HepG2 (cell line): ENCODE results near the gene MAPK8. TPM values are rescaled to one million over a fixed set of nuclear protein-coding genes. Genes with fewer than 3 reads are reported as not detected.

Source experiments
- ATAC-seq: fragments of 200-7000 bp; cut with Tn5 transposase; 3 replicates; pipeline ENCODE4 v1.9.1; 2020; ENCODE audit warnings: mild to moderate bottlenecking, moderate library complexity
- BruUV-seq: library from RNA; stranded (reverse); fragments of 400-500 nt; replicated peaks from 2 replicates; lab custom pipeline; 2021; lab: Mats Ljungman, UMichigan
- CTCF ChIA-PET: fragments of 300-600 bp; formaldehyde crosslinking; extraction: SDS; loops from one replicate; lab custom pipeline; 2021; ENCODE audit warnings: low total read pairs, inconsistent platforms, low intra/inter-chr PET ratio; lab: Yijun Ruan, JAX
- POLR2A ChIA-PET: fragments of 350-600 bp; sonication (Branson Sonifier 250); formaldehyde crosslinking; loops from one replicate; lab custom pipeline; 2020; ENCODE audit warnings: antibody characterized with exemption, inconsistent platforms; lab: Yijun Ruan, JAX
- DNase-seq: peaks from one replicate; pipeline ENCODE4 v3.0.0-alpha.2; 2015; ENCODE audit warnings: low spot score
- FAIRE-seq: peaks from 3 replicates; lab custom pipeline; 2011; peaks lifted over from hg19 to GRCh38; lab: Jason Lieb, UNC
- H2AFZ ChIP-seq: one replicate; pipeline ENCODE4 v1.6.1; 2011; ENCODE audit warnings: low read length, inconsistent platforms
- H3K27ac ChIP-seq: fragments of 300-600 bp; 3 replicates; pipeline ENCODE4 v1.8.0; 2011; ENCODE audit warnings: mixed run types, mild to moderate bottlenecking, mixed read lengths, low read length, inconsistent platforms; ENCODE audit not compliant: insufficient read depth; ENCODE audit errors: extremely low read length
- H3K27me3 ChIP-seq, 2 experiments: fragments of 200-600 bp in 1 of 2; 2 replicates in 1 of 2; 3 replicates in 1 of 2; pipeline versions ENCODE4 v1.6.0 to v1.8.0; 2011; ENCODE audit warnings: low read length in 2 of 2, mild to moderate bottlenecking in 2 of 2, moderate library complexity in 2 of 2, inconsistent platforms in 1 of 2; ENCODE audit not compliant: insufficient read depth in 2 of 2, control insufficient read depth in 1 of 2
- H3K36me3 ChIP-seq, 2 experiments: fragments of 200-600 bp in 1 of 2; replicated peaks in 1 of 2; 2 replicates in 1 of 2; 3 replicates in 1 of 2; pipeline versions ENCODE4 v1.5.1 to v1.8.0; 2011; ENCODE audit warnings: low read length in 2 of 2, inconsistent platforms in 1 of 2; ENCODE audit not compliant: insufficient read depth in 2 of 2, control insufficient read depth in 1 of 2
- H3K4me1 ChIP-seq: 2 replicates; pipeline ENCODE4 v1.5.1; 2012; ENCODE audit warnings: low read length, inconsistent platforms; ENCODE audit not compliant: insufficient read depth
- H3K4me2 ChIP-seq: 2 replicates; pipeline ENCODE4 v1.6.0; 2011; ENCODE audit warnings: low read depth, low read length, inconsistent platforms
- H3K4me3 ChIP-seq, 3 experiments: fragments of 200-600 bp in 1 of 3; sonication (generic), shearing (Covaris generic) in 1 of 3; replicated peaks in 1 of 3; 2 replicates each; pipeline ENCODE4 v1.5.1; 2011 to 2016; ENCODE audit warnings: low read length in 3 of 3, inconsistent platforms in 2 of 3, low read depth in 2 of 3, mild to moderate bottlenecking in 2 of 3, control low read depth in 1 of 3, mixed read lengths in 1 of 3; ENCODE audit not compliant: insufficient read depth in 1 of 3
- H3K79me2 ChIP-seq: one replicate; pipeline ENCODE4 v1.6.1; 2011; ENCODE audit warnings: low read length, inconsistent platforms; ENCODE audit not compliant: insufficient read depth
- H3K9ac ChIP-seq: 2 replicates; pipeline ENCODE4 v1.6.0; 2011; ENCODE audit warnings: mild to moderate bottlenecking, low read depth, low read length, inconsistent platforms; ENCODE audit not compliant: insufficient read depth
- H3K9me3 ChIP-seq: 2 replicates; pipeline ENCODE4 v1.5.1; 2012; ENCODE audit warnings: mild to moderate bottlenecking, low read length
- H4K20me1 ChIP-seq: 2 replicates; pipeline ENCODE4 v1.6.0; 2011; ENCODE audit warnings: inconsistent platforms, mild to moderate bottlenecking, low read length, moderate library complexity; ENCODE audit not compliant: insufficient read depth
- ADNP ChIP-seq: sonication (generic); formaldehyde crosslinking; IDR thresholded peaks from 2 replicates; pipeline ENCODE4 v1.4.0; 2020; ENCODE audit warnings: missing genetic modification reagents
- AGO1 ChIP-seq: fragments of 200-400 bp; formaldehyde crosslinking; IDR thresholded peaks from 2 replicates; pipeline ENCODE4 v1.6.1; 2017; ENCODE audit warnings: mild to moderate bottlenecking, low read depth, low read length, moderate library complexity; ENCODE audit not compliant: poor library complexity, severe bottlenecking
- CREM ChIP-seq, 2 experiments: sonication (generic) in 1 of 2; formaldehyde crosslinking in 1 of 2; IDR thresholded peaks; 2 replicates each; pipeline versions ENCODE4 v1.4.0 to v1.6.1; 2016 to 2020; ENCODE audit warnings: antibody characterized with exemption in 1 of 2, mild to moderate bottlenecking in 1 of 2, missing genetic modification reagents in 1 of 2
- IKZF1 ChIP-seq: fragments of 450-650 bp; IDR thresholded peaks from 2 replicates; pipeline ENCODE4 v1.7.1; 2016
- PAF1 ChIP-seq: IDR thresholded peaks from 2 replicates; pipeline ENCODE4 v1.6.1; 2016; ENCODE audit warnings: missing genetic modification reagents, missing compliant biosample characterization
- YY1 ChIP-seq: IDR thresholded peaks from 2 replicates; pipeline ENCODE4 v1.6.1; 2011; ENCODE audit warnings: low read length, low read depth, moderate library complexity, mild to moderate bottlenecking; ENCODE audit not compliant: insufficient read depth, insufficient replicate concordance
- ZFX ChIP-seq: sonication (generic); formaldehyde crosslinking; IDR thresholded peaks from 2 replicates; pipeline ENCODE4 v1.4.0; 2020; ENCODE audit warnings: mild to moderate bottlenecking, low read depth, missing genetic modification reagents, moderate library complexity
- ZNF17 ChIP-seq: sonication (generic); formaldehyde crosslinking; IDR thresholded peaks from 2 replicates; pipeline ENCODE4 v1.5.0; 2020; ENCODE audit warnings: mild to moderate bottlenecking, missing genetic modification reagents
- ZNF260 ChIP-seq: sonication (generic); formaldehyde crosslinking; IDR thresholded peaks from 2 replicates; pipeline ENCODE4 v1.4.0; 2020; ENCODE audit warnings: missing genetic modification reagents, low read depth, mild to moderate bottlenecking, borderline replicate concordance
- ZNF264 ChIP-seq: sonication (generic); formaldehyde crosslinking; IDR thresholded peaks from 2 replicates; pipeline ENCODE4 v1.4.0; 2020; ENCODE audit warnings: missing genetic modification reagents
- ZNF501 ChIP-seq: sonication (generic); formaldehyde crosslinking; IDR thresholded peaks from 2 replicates; pipeline ENCODE4 v1.5.1; 2020; ENCODE audit warnings: mild to moderate bottlenecking, moderate library complexity, missing genetic modification reagents
- WGBS: methylation state at CpG from one replicate; pipeline ENCODE4 v1.1.6; 2017; ENCODE audit warnings: low lambda C conversion rate; 5-methylcytosine and 5-hydroxymethylcytosine counted together
- in situ Hi-C: cut with HindIII; loops from 2 replicates; pipeline ENCODE4 v1.10.0; 2017; ENCODE audit warnings: low pct_unique_long_range_greater_than_20kb; ENCODE audit not compliant: extremely low pct_ligation_motif_present
- intact Hi-C: fragments of 100-400 bp; cut with micrococcal nuclease; formaldehyde crosslinking; loops from one replicate; pipeline ENCODE4 v1.10.0; 2022; ENCODE audit not compliant: unreplicated experiment
- polyA plus RNA-seq, 8 experiments: library from polyadenylated mRNA; depleted of rRNA in 3 of 8; stranded (reverse) in 7 of 8; unstranded in 1 of 8; fragments of >200 nt; fragmentation: Illumina TruSeq in 4 of 8; extraction: Trizol in 4 of 8; gene quantifications; 2 replicates each; pipeline versions ENCODE4 v1.2.1 to v1.2.3, GENCODE V29; 2011 to 2016; ENCODE audit warnings: low read depth in 4 of 8, missing spikeins in 1 of 8, mixed read lengths in 1 of 8; ENCODE audit not compliant: insufficient read depth in 1 of 8
- total RNA-seq, 5 experiments: library from RNA; depleted of rRNA; stranded (reverse); fragments of >200 nt; fragmentation: Illumina TruSeq; extraction: Trizol; gene quantifications; 2 replicates each; pipeline ENCODE4 v1.2.3, GENCODE V29; 2016; ENCODE audit warnings: low read depth in 1 of 5
- TF ChIP-seq, protein P1 (sequence below): sonication (generic); formaldehyde crosslinking; IDR thresholded peaks from 2 replicates; pipeline ENCODE4 v1.4.0; 2020; ENCODE audit warnings: low read depth, missing genetic modification reagents
- TF ChIP-seq, protein P2 (sequence below): sonication (generic); IDR thresholded peaks from 2 replicates; pipeline ENCODE4 v1.6.1; 2016; ENCODE audit warnings: low read depth, borderline replicate concordance
- TF ChIP-seq, protein P3 (sequence below): sonication (generic); formaldehyde crosslinking; IDR thresholded peaks from 2 replicates; pipeline ENCODE4 v1.4.0; 2020; ENCODE audit warnings: missing genetic modification reagents, mild to moderate bottlenecking, borderline replicate concordance

MAPK8 gene
- total and polyA plus RNA-seq, 2 of the 13 experiments (the other 11 are each of a cell fraction or from before 2014, with no cell fraction given), result 41.6 to 47.3 TPM

DNA sequence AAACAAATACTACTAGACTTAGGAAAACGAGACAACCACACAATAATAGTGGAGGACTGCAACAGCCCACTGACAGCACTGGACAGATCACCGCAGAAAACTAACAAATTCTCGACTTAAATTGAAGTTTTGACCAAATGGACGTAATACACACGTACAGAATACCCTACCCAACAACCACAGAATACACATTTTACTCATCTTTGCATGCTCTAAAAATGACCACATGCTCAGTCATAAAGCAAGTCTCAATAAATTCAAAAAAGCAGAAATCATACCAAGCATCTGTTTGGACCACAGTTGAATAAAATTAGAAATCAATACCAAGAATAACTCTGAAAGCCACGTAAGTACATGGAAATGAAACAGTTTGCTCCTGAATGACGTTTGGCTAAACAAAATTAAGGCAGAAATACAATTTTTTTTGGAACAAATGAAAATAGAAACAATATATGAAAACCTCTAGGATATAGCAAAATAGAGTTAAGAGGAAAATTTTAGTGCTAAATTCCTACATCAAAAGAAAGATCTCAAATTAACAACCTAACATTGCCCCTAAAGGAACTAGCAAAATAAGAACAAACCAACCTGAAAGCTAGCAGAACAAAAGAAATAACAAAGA is 30.6 kb downstream of the MAPK8 start:
- Histone ChIP-seq H3K9me3 (no peaks in the 10 kb centered on the region), H3K9ac (no peak overlapping the region), H3K27me3 (no peaks in the 10 kb centered on the region), H3K4me2 (no peak overlapping the region), H2AFZ (no peak overlapping the region), H3K36me3 (no peaks in the 10 kb centered on the region; a peak in 1 of 5 replicates), H3K79me2 (no peaks in the 10 kb centered on the region), H3K4me3 (no peak overlapping the region), H3K27ac (no peak overlapping the region), H3K4me1 (peaks cover 2% of the 10 kb centered on the region; the same call in 1 of the 2 replicates), H4K20me1 (no peaks in the 10 kb centered on the region)
- DNase-seq, result no peak
- ChIA-PET CTCF (no interaction called here), POLR2A (no interaction called here)
- TF ChIP-seq ZFX (CRISPR knock-in tag), result no peak
- TF ChIP-seq ZNF17 (CRISPR knock-in tag), result no peak
- TF ChIP-seq ADNP (CRISPR knock-in tag), result no peak
- no peak for TF ChIP-seq ZNF264 (CRISPR knock-in tag)
- TF ChIP-seq, protein P1, sequence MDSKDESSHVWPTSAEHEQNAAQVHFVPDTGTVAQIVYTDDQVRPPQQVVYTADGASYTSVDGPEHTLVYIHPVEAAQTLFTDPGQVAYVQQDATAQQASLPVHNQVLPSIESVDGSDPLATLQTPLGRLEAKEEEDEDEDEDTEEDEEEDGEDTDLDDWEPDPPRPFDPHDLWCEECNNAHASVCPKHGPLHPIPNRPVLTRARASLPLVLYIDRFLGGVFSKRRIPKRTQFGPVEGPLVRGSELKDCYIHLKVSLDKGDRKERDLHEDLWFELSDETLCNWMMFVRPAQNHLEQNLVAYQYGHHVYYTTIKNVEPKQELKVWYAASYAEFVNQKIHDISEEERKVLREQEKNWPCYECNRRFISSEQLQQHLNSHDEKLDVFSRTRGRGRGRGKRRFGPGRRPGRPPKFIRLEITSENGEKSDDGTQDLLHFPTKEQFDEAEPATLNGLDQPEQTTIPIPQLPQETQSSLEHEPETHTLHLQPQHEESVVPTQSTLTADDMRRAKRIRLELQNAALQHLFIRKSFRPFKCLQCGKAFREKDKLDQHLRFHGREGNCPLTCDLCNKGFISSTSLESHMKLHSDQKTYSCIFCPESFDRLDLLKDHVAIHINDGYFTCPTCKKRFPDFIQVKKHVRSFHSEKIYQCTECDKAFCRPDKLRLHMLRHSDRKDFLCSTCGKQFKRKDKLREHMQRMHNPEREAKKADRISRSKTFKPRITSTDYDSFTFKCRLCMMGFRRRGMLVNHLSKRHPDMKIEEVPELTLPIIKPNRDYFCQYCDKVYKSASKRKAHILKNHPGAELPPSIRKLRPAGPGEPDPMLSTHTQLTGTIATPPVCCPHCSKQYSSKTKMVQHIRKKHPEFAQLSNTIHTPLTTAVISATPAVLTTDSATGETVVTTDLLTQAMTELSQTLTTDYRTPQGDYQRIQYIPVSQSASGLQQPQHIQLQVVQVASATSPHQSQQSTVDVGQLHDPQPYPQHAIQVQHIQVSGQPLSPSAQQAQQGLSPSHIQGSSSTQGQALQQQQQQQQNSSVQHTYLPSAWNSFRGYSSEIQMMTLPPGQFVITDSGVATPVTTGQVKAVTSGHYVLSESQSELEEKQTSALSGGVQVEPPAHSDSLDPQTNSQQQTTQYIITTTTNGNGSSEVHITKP (CRISPR knock-in tag), result no peak
- TF ChIP-seq IKZF1, result no peak
- no peak for TF ChIP-seq CREM (IDR thresholded peaks at IDR 0.05)
- no peak for TF ChIP-seq CREM (CRISPR knock-in tag; IDR thresholded peaks at IDR 0.05)
- TF ChIP-seq, protein P2, sequence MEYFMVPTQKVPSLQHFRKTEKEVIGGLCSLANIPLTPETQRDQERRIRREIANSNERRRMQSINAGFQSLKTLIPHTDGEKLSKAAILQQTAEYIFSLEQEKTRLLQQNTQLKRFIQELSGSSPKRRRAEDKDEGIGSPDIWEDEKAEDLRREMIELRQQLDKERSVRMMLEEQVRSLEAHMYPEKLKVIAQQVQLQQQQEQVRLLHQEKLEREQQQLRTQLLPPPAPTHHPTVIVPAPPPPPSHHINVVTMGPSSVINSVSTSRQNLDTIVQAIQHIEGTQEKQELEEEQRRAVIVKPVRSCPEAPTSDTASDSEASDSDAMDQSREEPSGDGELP, result no peak
- TF ChIP-seq PAF1 (CRISPR knock-in tag), result no peak
- TF ChIP-seq, protein P3, sequence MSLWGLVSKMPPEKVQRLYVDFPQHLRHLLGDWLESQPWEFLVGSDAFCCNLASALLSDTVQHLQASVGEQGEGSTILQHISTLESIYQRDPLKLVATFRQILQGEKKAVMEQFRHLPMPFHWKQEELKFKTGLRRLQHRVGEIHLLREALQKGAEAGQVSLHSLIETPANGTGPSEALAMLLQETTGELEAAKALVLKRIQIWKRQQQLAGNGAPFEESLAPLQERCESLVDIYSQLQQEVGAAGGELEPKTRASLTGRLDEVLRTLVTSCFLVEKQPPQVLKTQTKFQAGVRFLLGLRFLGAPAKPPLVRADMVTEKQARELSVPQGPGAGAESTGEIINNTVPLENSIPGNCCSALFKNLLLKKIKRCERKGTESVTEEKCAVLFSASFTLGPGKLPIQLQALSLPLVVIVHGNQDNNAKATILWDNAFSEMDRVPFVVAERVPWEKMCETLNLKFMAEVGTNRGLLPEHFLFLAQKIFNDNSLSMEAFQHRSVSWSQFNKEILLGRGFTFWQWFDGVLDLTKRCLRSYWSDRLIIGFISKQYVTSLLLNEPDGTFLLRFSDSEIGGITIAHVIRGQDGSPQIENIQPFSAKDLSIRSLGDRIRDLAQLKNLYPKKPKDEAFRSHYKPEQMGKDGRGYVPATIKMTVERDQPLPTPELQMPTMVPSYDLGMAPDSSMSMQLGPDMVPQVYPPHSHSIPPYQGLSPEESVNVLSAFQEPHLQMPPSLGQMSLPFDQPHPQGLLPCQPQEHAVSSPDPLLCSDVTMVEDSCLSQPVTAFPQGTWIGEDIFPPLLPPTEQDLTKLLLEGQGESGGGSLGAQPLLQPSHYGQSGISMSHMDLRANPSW (CRISPR knock-in tag), result no peak
- TF ChIP-seq YY1, result no peak
- no peak for TF ChIP-seq AGO1
- TF ChIP-seq ZNF260, result no peak
- no peak for TF ChIP-seq ZNF501 (CRISPR knock-in tag)
- no TSS peak for BruUV-seq
- intact Hi-C loops, result loop anchor here (1.0 kb wide), 1 partner anchor 47 kb away; no protein-coding TSS in a partner anchor
- WGBS, result 95% methylated on average over 7 of the region's 7 CpGs
- no peak for FAIRE-seq
- in situ Hi-C loops, result no loop called here
- no peak for ATAC-seq
